Uterus (tissue), 2 donors: ENCODE results near the gene TIMM13.

ENCODE experiments used
- POLR2A ChIP-seq, 2 donors: fragments of 450-650 bp; IDR thresholded peaks; one replicate each; pipeline ENCODE4 v1.6.1; 2016; ENCODE audit warnings: antibody characterized with exemption in 2 of 2, mild to moderate bottlenecking in 1 of 2, moderate library complexity in 1 of 2
- TF ChIP-seq, protein P1 (sequence below), 4 experiments: fragments of 200-600 bp in 2 of 4; fragments of 450-650 bp in 2 of 4; sonication (generic) in 2 of 4; IDR thresholded peaks; one replicate each; pipeline ENCODE4 v1.5.1; 2016 to 2019; ENCODE audit warnings: antibody characterized with exemption in 4 of 4, mild to moderate bottlenecking in 2 of 4, moderate library complexity in 1 of 4

DNA sequence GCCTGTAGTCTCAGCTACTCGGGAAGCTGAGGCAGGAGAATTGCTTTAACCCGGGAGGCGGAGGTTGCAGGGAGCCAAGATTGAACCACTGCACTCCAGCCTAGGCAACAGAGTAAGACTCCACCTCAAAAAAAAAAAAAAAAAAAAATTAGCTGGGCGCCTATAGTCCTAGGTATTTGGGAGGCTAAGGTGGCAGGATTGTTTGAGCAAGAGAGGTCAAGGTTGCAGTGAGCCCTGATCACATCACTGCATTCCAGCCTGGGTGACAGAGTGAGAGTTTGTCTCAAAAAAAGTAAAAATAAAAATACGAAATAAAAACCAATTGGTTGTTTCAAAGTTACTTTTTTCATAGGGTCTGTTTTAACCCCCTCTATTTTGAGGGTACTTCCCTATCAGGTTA is 30.7 kb upstream of the TIMM13 start:
- TF ChIP-seq, protein P1, sequence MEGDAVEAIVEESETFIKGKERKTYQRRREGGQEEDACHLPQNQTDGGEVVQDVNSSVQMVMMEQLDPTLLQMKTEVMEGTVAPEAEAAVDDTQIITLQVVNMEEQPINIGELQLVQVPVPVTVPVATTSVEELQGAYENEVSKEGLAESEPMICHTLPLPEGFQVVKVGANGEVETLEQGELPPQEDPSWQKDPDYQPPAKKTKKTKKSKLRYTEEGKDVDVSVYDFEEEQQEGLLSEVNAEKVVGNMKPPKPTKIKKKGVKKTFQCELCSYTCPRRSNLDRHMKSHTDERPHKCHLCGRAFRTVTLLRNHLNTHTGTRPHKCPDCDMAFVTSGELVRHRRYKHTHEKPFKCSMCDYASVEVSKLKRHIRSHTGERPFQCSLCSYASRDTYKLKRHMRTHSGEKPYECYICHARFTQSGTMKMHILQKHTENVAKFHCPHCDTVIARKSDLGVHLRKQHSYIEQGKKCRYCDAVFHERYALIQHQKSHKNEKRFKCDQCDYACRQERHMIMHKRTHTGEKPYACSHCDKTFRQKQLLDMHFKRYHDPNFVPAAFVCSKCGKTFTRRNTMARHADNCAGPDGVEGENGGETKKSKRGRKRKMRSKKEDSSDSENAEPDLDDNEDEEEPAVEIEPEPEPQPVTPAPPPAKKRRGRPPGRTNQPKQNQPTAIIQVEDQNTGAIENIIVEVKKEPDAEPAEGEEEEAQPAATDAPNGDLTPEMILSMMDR (IDR thresholded peaks at IDR 0.05) = no peak
- TF ChIP-seq POLR2A (IDR thresholded peaks at IDR 0.05) = no peak
